Erythroblast (primary cell): ENCODE results near the gene INTU.

Experiments
- GATA1 ChIP-seq: IDR thresholded peaks from 2 replicates; pipeline ENCODE4 v1.6.1; 2011; ENCODE audit warnings: low read depth, mild to moderate bottlenecking, control low read depth, low read length, moderate library complexity
- POLR2A ChIP-seq: IDR thresholded peaks from 2 replicates; pipeline ENCODE4 v1.6.1; 2011; ENCODE audit warnings: mild to moderate bottlenecking, low read length

- TF ChIP-seq POLR2A (no peak), GATA1 (no peak)
Measured at GRCh38 chr4:127656047-127656680, 23.4 kb downstream of the INTU start.
